Measurements from ENCODE around the gene EGFL6.

- TF ChIP-seq CTCF (IDR thresholded peaks at IDR 0.05; ENCODE audit: low read length) (no peak), EZH2 (optimal IDR thresholded peaks at IDR 0.05; ENCODE audit: low read depth, low read length) (no peak), EZH2phosphoT487 (IDR thresholded peaks at IDR 0.05; ENCODE audit: low read length) (no peak)
These were observed 53.1 kb downstream of the EGFL6 start for GRCh38 chrX:13622401-13622964.

Measured in MM.1S (cell line).